HG03354 (cell line): ENCODE results near the gene EIF1.
"Not testable (repeated sequence)": the region's sequence is repeated elsewhere in the genome, so short reads cannot be mapped to it uniquely, and the experiment has no call there.

Source experiments
- ATAC-seq: cut with Tn5 transposase; IDR thresholded peaks from one replicate; pipeline ENCODE4 v1.9.1; 2021; ENCODE audit warnings: mild to moderate bottlenecking; ENCODE audit not compliant: unreplicated experiment, poor library complexity, severe bottlenecking

EIF1 gene

GRCh38 chr17:41692722-41693521 lies 4.2 kb downstream of the EIF1 start:
- no peak for ATAC-seq

- no peak for ATAC-seq
Measured at GRCh38 chr17:41695134-41695661, 6.5 kb downstream of the EIF1 start.

- no peak for ATAC-seq
Measured at GRCh38 chr17:41695954-41696757, 7.5 kb downstream of the EIF1 start.

GRCh38 chr17:41697122-41697962 lies 8.7 kb downstream of the EIF1 start:
- ATAC-seq: no peak

- not testable (repeated sequence) for ATAC-seq
Measured at GRCh38 chr17:41700843-41701242, 12.2 kb downstream of the EIF1 start.

GRCh38 chr17:41702712-41703111 lies 14.0 kb downstream of the EIF1 start:
- ATAC-seq: no peak

GRCh38 chr17:41705271-41705991 lies 16.7 kb downstream of the EIF1 start:
- ATAC-seq: no peak

GRCh38 chr17:41707803-41708669 lies 19.4 kb downstream of the EIF1 start:
- ATAC-seq: no peak

- no peak for ATAC-seq
Measured at GRCh38 chr17:41710472-41711090, 21.9 kb downstream of the EIF1 start.

GRCh38 chr17:41711669-41712400 lies 23.1 kb downstream of the EIF1 start, which contains the start of gene GAST:
GAST (plus strand) TSS chr17:41712331; CDS start chr17:41715437, 3,106 bp downstream.
- ATAC-seq: no peak

- ATAC-seq: no peak
Measured at GRCh38 chr17:41717408-41718286, 29.0 kb downstream of the EIF1 start.

GRCh38 chr17:41718287-41718645 lies 29.6 kb downstream of the EIF1 start:
- no peak for ATAC-seq

- ATAC-seq: no peak
Measured at GRCh38 chr17:41722231-41722630, 33.5 kb downstream of the EIF1 start.

- no peak for ATAC-seq
Measured at GRCh38 chr17:41723801-41724475, 35.3 kb downstream of the EIF1 start.

GRCh38 chr17:41724476-41725050 lies 35.9 kb downstream of the EIF1 start:
- no peak for ATAC-seq
